Central memory CD4-positive, alpha-beta T cell (primary cell): ENCODE results near the gene CCL26.
A peak's percentile ranks its signal among the peaks of the same experiment; 100 is the strongest.
"Not testable (repeated sequence)": the region's sequence is repeated elsewhere in the genome, so short reads cannot be mapped to it uniquely, and the experiment has no call there.

Source experiments
- DNase-seq: peaks from one replicate; pipeline ENCODE4 v3.0.0; 2022

CCL26 gene

DNA sequence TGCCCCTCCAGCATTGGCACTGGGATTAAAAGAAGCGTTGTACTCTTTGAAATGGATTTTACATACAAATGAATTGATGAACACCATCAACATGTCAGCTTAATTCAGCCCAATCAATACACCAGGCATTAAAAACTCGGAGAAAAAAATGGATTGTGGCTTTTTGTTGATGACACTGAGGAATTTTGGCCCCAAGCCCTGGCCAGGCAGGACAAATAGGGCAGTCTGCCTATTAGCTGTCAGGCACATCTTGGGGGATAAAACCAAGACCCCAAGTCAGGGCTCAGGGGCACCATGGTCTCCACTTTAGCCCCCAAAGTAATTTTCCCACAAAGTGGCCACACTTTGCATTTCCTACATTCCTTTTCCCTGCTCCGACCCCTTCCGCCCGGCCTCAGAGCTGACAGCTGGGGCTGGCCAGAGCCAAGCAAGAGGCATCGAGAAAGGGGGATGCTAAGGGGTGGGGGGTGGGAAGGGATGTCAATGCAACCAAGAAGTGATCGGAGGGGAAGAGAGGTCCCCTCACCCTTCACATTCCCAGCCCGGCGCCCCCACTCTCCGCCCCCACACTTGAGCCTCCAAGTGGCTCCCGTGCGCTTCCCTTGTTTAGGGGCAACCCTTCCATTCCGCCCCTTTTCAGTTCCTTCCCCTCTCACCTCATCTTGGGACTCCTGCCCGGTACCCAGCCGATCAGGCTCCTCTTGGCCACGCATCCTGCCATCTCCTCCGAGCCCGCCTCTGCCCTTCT, 34.0 kb downstream of the CCL26 start:
- no peak for DNase-seq

DNA sequence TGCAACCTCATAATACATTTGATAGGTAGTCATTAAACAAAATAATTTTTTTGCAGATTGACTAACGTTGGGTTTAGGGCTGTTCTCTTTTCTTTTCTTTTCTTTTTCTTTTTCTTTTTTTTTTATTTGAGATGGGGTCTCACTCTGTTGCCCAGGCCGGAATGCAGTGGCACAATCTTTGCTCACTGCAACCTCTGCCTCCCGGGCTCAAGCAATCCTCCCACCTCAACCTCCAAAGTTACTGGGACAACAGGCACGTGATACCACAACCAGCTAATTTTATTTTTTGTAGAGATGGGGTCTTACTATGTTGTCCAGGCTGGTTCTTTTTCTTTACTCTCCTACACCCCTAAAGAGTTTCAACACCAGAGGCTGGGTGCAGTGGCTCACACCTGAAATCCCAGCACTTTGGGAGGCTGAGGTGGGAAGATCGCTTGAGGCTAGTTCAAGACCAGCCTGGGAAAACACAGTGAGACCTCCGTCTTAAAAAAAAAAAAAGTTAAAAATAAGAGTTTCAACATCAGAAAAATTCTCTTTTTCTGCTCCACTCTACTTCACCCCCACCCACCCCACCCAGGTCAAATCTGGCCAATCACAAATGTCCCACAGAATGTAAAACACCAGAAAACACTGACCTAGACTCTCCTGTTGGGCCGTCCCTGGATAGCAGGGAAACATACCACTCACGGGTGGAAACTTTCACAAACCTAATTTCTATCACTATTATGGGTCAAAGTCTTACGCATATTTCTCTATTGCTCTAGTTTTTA, 36.2 kb downstream of the CCL26 start:
- DNase-seq: no peak

DNA sequence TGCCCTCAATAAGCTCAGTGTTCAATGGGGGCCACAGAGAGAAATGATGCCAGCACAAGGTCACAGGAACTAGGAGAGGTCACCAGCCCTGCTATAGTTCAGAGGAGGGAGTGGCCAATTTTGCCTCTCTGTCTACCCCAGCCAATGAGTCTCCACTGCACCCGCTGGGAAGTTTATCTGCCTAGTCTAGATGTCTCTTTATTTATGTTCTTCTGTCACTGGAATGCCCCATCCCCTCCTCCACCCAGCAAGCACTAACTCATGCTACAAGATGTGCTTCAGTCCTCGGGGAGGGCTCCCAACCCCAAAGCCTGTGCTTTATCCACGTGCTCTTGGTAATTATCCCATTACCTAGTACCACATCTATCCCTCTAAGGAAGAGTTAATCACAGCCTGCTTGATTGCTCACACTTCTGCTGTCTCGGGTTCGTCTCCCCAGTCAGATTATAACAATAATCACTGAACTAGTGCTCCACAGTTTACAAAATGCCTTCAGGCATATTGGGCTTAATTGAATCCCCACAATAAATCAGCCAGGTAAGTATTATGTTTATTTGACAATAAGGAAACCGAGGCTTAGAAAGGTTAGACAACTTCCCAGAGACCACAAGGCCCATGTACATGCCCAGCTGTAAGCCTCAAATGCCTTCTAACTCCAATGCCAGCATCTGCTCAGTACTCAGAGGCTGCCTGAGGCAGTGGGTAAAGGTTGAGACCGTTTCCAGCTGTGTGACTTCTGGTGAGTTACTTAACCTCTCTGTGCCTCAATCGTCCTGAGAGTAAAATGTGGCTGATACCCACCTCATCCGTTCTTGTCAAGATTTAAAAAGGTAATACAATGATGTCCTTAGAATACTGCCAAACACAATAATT, 37.2 kb downstream of the CCL26 start:
- no peak for DNase-seq

DNA sequence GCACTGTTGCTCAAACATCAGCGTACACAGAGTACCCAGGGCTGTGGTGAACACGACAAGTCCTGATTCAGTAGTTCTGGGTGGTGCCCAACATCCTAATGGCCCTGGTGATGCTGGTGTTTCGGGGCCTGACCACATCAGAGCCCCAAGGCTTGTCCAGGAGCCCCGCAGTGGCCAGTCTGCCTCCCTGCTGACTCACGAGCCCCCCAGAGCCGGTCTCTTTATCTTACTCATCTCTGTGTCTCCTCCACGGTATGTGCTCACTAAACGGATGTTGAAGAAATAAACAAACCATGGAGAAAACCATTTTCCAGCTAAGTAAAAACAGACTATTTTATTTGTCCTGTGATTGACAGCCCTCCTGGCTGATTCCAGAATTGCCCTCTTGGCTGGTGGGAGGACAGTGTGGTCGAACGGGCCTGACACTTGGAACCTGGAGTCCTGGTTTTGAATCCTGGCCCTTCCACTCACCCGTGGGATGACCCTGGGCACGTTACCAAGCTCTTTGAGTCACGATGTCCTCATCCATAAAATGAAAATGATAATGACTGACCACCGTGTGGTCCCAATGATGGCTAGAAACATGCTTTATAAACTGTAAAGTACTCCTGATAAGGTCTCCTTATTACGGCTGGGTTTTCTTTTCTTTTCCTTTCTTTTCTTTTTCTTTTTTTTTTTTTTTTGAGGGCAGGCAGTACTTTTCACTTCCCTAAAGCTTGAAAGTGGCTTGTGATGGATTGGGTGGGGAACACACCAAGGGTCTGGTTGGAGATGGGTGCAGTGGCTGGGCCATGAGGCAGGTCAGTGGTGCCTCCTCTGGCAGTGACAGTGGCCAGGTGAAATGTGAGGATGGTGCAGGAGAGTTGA, 39.0 kb downstream of the CCL26 start:
- DNase-seq: no peak

DNA sequence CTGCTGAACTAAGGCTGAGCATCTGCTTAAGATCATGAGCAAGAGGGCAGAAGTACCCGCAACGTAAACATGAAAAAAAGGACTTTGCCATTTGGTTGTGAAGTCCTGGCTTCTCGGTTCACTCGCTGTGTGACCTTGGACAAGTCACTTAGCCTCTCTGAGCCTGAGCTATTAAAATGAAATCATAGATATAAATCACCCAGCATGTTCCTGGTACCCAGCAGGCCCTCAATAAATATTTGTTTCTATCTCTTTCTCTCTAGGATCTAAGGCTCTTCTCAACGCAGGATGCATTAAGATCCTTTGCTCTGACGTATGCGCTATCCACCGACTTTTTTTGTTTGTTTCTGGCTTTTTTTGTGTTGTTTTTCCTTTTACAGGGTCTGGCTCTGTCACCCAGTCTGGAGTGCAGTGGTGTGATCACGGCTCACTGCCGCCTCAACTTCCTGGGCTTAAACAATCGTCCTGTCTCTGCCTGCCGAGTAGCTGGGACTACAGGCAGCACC, 39.9 kb downstream of the CCL26 start:
- DNase-seq: no peak

DNA sequence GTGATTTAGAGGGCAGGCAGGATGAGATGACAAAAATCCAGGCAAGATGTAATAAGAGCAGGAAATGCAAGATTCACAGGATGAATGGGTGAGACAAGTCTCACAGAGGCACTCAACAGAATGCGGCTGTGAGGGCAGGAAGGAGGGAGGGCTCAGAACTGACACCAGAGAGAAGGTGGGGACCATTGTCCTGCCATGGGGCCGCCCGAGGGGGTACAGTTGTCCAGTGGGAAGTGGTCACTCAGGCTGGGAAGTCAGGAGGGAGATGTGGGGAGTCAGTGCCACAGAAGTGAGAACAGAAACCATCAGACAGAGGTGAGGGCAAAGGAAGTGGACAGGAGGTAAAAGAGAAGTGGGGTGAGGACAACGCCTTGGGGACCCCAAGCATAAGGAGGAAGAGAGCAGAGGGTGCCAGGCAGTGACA, 42.1 kb downstream of the CCL26 start:
- no peak for DNase-seq

DNA sequence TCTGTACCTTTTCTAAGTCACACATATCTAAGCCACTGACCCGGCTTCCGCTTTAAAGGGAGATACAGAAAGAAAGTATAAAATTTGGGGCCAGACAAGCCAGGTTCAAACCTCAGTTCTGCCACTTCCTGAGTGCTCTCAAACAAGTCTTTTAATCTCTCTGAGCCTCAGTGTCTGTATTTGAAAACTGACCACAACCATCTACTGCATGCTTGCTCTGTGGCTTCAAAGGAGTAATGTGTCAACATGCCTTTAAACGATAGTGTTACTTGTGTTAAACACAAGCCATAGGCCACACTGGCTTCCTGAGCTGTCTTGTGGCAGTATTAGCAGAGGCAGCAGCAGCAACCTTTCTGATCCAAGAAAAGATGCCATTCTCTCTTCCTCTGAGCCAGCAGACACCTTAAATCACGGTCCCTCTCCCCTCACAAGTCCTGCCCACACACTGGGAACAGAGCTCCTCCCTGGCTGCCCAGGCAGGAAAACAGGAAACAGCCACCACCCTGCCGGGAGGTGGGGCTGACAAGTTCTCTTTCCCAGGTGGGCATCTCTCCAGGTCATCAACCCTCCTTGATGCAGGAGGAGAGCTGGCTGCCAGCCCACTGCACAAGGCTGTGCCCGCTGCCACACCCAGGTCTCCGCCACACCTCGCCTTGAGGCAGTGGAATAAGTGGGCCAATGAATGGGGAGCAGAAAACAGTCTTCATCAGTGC, 44.0 kb downstream of the CCL26 start:
- DNase-seq: peak; percentile 68

DNA sequence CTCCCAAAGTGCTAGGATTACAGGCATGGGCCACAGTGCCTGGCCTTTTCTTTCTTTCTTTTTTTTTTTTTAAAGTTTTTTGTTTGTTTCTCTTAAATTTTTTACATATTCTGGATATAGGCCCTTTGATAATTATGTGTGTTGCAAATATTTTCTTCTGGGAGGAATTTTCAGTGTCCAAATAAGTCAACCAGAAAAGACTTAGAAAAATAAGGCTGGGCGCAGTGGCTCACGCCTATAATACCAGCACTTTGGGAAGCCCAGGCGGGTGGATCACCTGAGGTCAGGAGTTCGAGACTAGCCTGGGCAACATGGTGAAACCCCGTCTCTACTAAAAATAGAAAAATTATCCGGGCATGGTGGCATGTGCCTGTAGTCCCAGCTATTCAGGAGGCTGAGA, 44.7 kb downstream of the CCL26 start:
- not testable (repeated sequence) for DNase-seq

DNA sequence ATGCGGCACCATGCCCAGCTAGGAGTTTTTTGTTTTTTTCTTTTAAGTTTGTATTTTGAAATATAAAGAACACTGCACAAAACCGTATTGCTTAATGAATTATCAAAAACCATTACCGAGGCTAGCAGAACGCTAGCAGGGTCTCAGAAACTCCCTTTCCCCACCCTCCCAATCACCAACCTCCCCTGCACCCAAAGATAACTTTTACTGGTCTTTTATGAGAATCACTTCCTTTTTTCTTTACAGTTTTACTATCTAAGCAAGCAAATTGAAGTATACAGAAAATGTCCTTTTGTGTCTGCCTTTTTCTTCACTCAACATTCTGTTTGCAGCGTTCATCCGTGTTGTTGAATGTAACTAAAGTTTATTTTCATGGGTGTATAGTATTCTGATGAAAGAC, 46.7 kb downstream of the CCL26 start:
- DNase-seq: no peak

DNA sequence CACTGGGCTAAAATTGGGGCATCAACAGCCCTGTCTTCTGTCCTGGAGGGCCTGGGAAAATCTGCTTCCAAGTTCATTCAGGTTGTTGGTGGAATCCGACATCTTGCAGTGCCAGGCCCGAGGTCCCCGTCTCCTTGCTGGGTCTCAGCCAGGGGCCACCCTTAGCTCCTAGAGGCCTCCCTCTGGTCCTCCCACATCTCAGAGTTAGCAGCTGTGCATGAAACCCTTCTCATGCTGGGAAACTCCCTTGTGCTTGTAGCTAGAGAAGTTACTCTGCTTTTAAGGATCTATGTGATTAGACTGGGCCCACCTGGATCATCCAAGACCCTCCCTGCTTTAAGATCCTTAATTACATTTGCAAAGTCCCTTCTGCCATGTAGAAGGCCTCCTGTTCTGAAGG, 48.6 kb downstream of the CCL26 start:
- no peak for DNase-seq

DNA sequence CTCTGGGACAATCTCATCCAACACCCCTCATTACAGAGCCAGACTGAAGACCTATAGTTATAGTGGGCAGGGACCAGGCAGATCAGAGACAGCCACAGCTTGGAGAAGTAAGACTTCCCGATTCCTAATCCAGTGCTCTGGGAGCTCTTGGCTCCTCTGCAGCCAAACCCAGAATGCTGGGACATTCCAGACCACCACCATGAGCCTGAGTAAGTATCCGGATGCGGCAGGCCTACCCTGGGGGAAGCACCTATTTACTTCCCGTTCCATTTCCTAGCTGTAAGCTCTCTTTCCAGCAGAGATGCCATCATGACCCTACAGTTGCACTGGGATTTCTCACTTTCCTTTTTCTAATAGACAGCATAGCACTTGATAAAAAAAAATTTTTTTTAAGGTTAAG, 49.6 kb downstream of the CCL26 start:
- no peak for DNase-seq

DNA sequence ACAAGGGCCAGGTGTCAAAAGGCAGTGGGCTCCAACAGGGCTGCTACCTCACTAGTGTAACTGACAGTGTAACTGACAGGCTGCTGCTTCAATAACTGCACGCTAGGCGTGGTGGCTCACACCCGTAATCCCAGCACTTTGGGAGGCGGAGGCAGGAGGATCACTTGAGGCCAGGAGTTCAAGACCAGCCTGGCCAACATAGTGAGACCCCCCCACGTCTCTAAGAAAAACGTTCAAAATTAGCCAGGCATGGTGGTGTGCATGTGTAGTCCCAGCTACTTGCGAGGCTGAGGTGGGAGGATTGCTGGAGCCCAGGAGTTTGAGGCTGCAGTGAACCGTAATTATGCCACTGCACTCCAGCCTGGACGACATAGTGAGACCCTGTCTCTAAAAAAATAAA, 50.1 kb downstream of the CCL26 start:
- not testable (repeated sequence) for DNase-seq

DNA sequence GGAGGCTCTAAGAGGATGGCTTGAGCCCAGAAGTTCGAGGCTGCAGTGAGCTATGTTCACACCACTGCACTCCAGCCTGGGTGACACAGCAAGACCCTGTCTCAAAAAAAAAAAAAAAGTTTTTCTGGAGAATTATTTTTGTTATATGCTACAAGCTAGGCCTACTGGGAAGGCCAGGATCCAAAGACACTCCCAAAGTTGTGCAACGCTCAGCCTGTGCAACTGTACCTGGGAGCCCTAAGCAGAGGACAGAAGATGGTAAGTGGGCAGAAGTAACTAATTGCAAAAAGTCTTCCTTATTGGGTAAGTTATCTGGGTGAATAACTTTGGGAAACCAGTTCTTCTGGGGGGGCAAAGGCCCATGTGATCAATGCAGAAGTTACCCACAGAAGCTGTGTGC, 50.6 kb downstream of the CCL26 start:
- no peak for DNase-seq

DNA sequence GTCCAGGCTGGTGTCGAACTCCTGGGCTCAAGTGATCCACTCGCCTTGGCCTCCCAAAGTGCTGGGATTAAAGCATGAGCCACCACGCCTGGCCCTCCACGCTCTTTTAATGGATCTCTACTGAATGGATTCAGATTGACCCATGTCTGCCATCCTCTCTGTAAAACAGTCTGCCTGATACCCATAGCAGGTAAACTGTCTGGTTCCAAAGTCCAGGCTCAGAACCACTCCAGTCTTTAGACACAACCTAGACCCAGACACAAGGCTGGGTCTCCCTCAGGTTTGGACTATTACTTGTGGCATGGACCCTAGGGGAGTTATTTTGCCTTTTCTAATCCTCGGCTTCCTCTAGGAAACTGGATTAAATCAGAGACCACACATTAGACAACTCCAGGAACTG, 52.4 kb downstream of the CCL26 start:
- no peak for DNase-seq
